Mammary epithelial cell (primary cell): ENCODE measurements around the gene KRT81.
"Not testable (repeated sequence)": the region's sequence is repeated elsewhere in the genome, so short reads cannot be mapped to it uniquely, and the experiment has no call there.

Experiments
- CTCF ChIP-seq, 2 donors: IDR thresholded peaks in 1 of 2; conservative IDR thresholded peaks in 1 of 2; 2 replicates each; pipeline ENCODE4 v1.5.1; 2011 to 2012; ENCODE audit warnings: inconsistent platforms in 2 of 2, low read length in 2 of 2, mild to moderate bottlenecking in 2 of 2, control low read depth in 1 of 2, low read depth in 1 of 2; ENCODE audit not compliant: insufficient read depth in 1 of 2; ENCODE audit errors: extremely low read depth in 1 of 2
- EZH2 ChIP-seq: IDR thresholded peaks from 2 replicates; pipeline ENCODE4 v1.6.1; 2012; ENCODE audit warnings: low read length, inconsistent platforms, borderline replicate concordance

GRCh38 chr12:52302242-52302914 is 11.0 kb upstream of the KRT81 start:
- TF ChIP-seq CTCF (conservative IDR thresholded peaks at IDR 0.05 in 1 of 2, IDR thresholded peaks at IDR 0.05 in 1 of 2; ENCODE audit: extremely low read depth in 1 of 2, insufficient read depth in 1 of 2, low read depth in 1 of 2, low read length in 2 of 2); EZH2: not testable (repeated sequence)
